B cell (primary cell): ENCODE measurements around the gene GLIPR2. TPM values are rescaled to one million over a fixed set of nuclear protein-coding genes. Genes with fewer than 3 reads are reported as not detected.

ENCODE experiments used
- ATAC-seq: fragments of 200-7000 bp; cut with Tn5 transposase; one replicate; pipeline ENCODE4 v1.10.0; 2021; ENCODE audit warnings: low read depth, mild to moderate bottlenecking, moderate number of reproducible peaks, moderate library complexity
- CTCF ChIA-PET: fragments of 350-600 bp; sonication (Branson Sonifier 250); formaldehyde crosslinking; loops from one replicate; lab custom pipeline; 2021; ENCODE audit warnings: antibody characterized with exemption, inconsistent platforms; lab: Charles Lee
- POLR2A ChIA-PET: fragments of 350-600 bp; sonication (Branson Sonifier 250); formaldehyde crosslinking; loops from one replicate; lab custom pipeline; 2021; ENCODE audit warnings: antibody characterized with exemption; lab: Charles Lee
- DNase-seq: peaks from one replicate; pipeline ENCODE4 v3.0.0; 2013
- H2AFZ ChIP-seq: 2 replicates; pipeline ENCODE4 v1.6.1; 2012; ENCODE audit warnings: mild to moderate bottlenecking, low read depth, low read length; ENCODE audit not compliant: insufficient read depth, poor library complexity, severe bottlenecking
- H3K27ac ChIP-seq, 2 donors: 1 replicate in 1 of 2; 2 replicates in 1 of 2; pipeline ENCODE4 v1.5.1; 2012 to 2013; ENCODE audit warnings: low read length in 2 of 2, mild to moderate bottlenecking in 2 of 2, moderate library complexity in 1 of 2
- H3K27me3 ChIP-seq, 4 experiments: fragments of 200-600 bp in 1 of 4; sonication (generic) in 1 of 4; replicated peaks in 1 of 4; 1 replicate in 2 of 4; 2 replicates in 2 of 4; pipeline versions ENCODE4 v1.6.1 to v1.7.0; 2013 to 2016; ENCODE audit warnings: low read length in 3 of 4, mild to moderate bottlenecking in 2 of 4, mixed read lengths in 1 of 4, moderate library complexity in 1 of 4; ENCODE audit not compliant: insufficient read depth in 4 of 4, control insufficient read depth in 3 of 4; ENCODE audit errors: control extremely low read depth in 1 of 4
- H3K36me3 ChIP-seq, 2 experiments: replicated peaks in 1 of 2; 1 replicate in 1 of 2; 2 replicates in 1 of 2; pipeline versions ENCODE4 v1.6.1 to v1.7.1; 2013; ENCODE audit warnings: low read length in 1 of 2; ENCODE audit not compliant: insufficient read depth in 2 of 2, control insufficient read depth in 1 of 2; ENCODE audit errors: control extremely low read depth in 1 of 2, extremely low read depth in 1 of 2
- H3K4me1 ChIP-seq, 2 donors: fragments of 200-600 bp in 1 of 2; sonication (generic) in 1 of 2; 1 replicate in 1 of 2; 2 replicates in 1 of 2; pipeline versions ENCODE4 v1.5.1 to v1.6.1; 2013 to 2017; ENCODE audit warnings: low read length in 2 of 2; ENCODE audit not compliant: control insufficient read depth in 2 of 2, insufficient read depth in 2 of 2
- H3K4me2 ChIP-seq: replicated peaks from 2 replicates; pipeline ENCODE3; 2012; ENCODE audit warnings: mild to moderate bottlenecking, low read depth, low read length; ENCODE audit not compliant: poor library complexity, severe bottlenecking
- H3K4me3 ChIP-seq, 5 experiments: fragments of 200-600 bp in 1 of 5; sonication (generic) in 1 of 5; 1 replicate in 3 of 5; 2 replicates in 2 of 5; pipeline versions ENCODE4 v1.5.1 to v1.7.0; 2011 to 2016; ENCODE audit warnings: low read length in 4 of 5, mild to moderate bottlenecking in 4 of 5, low read depth in 2 of 5, control low read depth in 1 of 5, moderate library complexity in 1 of 5; ENCODE audit not compliant: insufficient read depth in 1 of 5; ENCODE audit errors: control extremely low read depth in 1 of 5, extremely low read depth in 1 of 5
- H3K79me2 ChIP-seq: fragments of 200-600 bp; sonication (generic); one replicate; pipeline ENCODE4 v1.6.0; 2016; ENCODE audit warnings: low read length; ENCODE audit not compliant: control insufficient read depth, insufficient read depth
- H3K9ac ChIP-seq: fragments of 200-600 bp; sonication (generic); 2 replicates; pipeline ENCODE4 v1.6.1; 2017; ENCODE audit warnings: mild to moderate bottlenecking, low read length, moderate library complexity
- H3K9me3 ChIP-seq, 3 donors: one replicate each; pipeline versions ENCODE4 v1.6.1 to v1.7.1; 2013; ENCODE audit warnings: low read length in 2 of 3; ENCODE audit not compliant: control insufficient read depth in 2 of 3, insufficient read depth in 1 of 3; ENCODE audit errors: control extremely low read depth in 1 of 3
- H4K20me1 ChIP-seq: 2 replicates; pipeline ENCODE4 v1.6.0; 2012; ENCODE audit warnings: mild to moderate bottlenecking, low read length; ENCODE audit not compliant: insufficient read depth, control insufficient read depth, poor library complexity, severe bottlenecking
- H3K27ac Mint-ChIP-seq: one replicate; pipeline ENCODE4 v1.8.0; 2021; ENCODE audit warnings: mixed read lengths
- H3K27me3 Mint-ChIP-seq: one replicate; pipeline ENCODE4 v1.8.0; 2021; ENCODE audit warnings: mixed read lengths
- H3K4me1 Mint-ChIP-seq: one replicate; pipeline ENCODE4 v1.8.0; 2021; ENCODE audit warnings: mixed read lengths
- H3K4me3 Mint-ChIP-seq: one replicate; pipeline ENCODE4 v1.8.0; 2021; ENCODE audit warnings: mixed read lengths
- H3K9me3 Mint-ChIP-seq: one replicate; pipeline ENCODE4 v1.8.0; 2022; ENCODE audit warnings: mixed read lengths; ENCODE audit not compliant: insufficient read depth
- CTCF ChIP-seq: fragments of 200-600 bp; IDR thresholded peaks from one replicate; pipeline ENCODE4 v1.8.0; 2022; ENCODE audit warnings: antibody characterized with exemption, mild to moderate bottlenecking
- EZH2 ChIP-seq: IDR thresholded peaks from 2 replicates; pipeline ENCODE4 v1.6.1; 2012; ENCODE audit warnings: borderline replicate concordance, low read depth, mild to moderate bottlenecking, moderate library complexity, low read length; ENCODE audit not compliant: insufficient read depth, poor library complexity, severe bottlenecking
- WGBS: methylation state at CpG from one replicate; pipeline ENCODE4 v1.1.5; 2013; ENCODE audit warnings: missing lambda C conversion rate; ENCODE audit not compliant: insufficient coverage; 5-methylcytosine and 5-hydroxymethylcytosine counted together
- intact Hi-C: fragments of 100-400 bp; cut with micrococcal nuclease; formaldehyde crosslinking; loops from one replicate; pipeline ENCODE4 v1.10.0; 2022
- polyA plus RNA-seq: library from polyadenylated mRNA; depleted of rRNA; stranded (reverse); fragments of >200 nt; gene quantifications from 2 replicates; pipeline ENCODE4 v1.2.3, GENCODE V29; 2012
- total RNA-seq, 2 donors: library from RNA; stranded (reverse); fragments of 120-200 nt in 1 of 2; gene quantifications; 1 replicate in 1 of 2; 2 replicates in 1 of 2; pipeline versions ENCODE4 v1.2.3 to v1.2.4, GENCODE V29; 2013 to 2022

Gene GLIPR2
- total and polyA plus RNA-seq, 2 donors (not counting 1 experiment from before 2014, with no cell fraction given): 13.7 to 14.6 TPM

- peaks cover 42% of the 10 kb centered on the region for H4K20me1 ChIP-seq
- no peak for ATAC-seq
- H3K4me3 ChIP-seq: peak overlapping the region; percentile 66 to 96 (median 91)
- no peaks in the 10 kb centered on the region for H3K27me3 Mint-ChIP-seq
- ChIA-PET POLR2A (interaction anchor here (1.1 to 1.6 kb wide), 3 partner anchors 47 to 154 kb away, joined by 5 to 7 read pairs (median 6); partner anchors contain the start of genes GLIPR2 and RECK), CTCF (interaction anchor here (0.6 to 7.1 kb wide), 16 partner anchors 9 to 1111 kb away, joined by 3 to 44 read pairs (median 4); partner anchors contain the start of genes CCIN and FANCG)
- TF ChIP-seq EZH2: no peak
- no peak for TF ChIP-seq CTCF
- under 1% methylated on average over 18 of the region's 18 CpGs for WGBS
- peak overlapping the region; percentile 33 to 93 for H3K27ac ChIP-seq
- intact Hi-C loops: loop anchor here (2.0 to 5.0 kb wide), 6 partner anchors 54 to 459 kb away; partner anchors contain the start of genes CREB3, GLIPR2, RNF38 and TLN1
- no peak for DNase-seq
- peaks cover 0 to 11% of the 10 kb centered on the region in 2 experiments for H3K36me3 ChIP-seq
- no peaks in the 10 kb centered on the region for H3K9me3 Mint-ChIP-seq
- H3K4me1 Mint-ChIP-seq: peaks cover 53% of the 10 kb centered on the region
- peak overlapping the region; percentile 91 for H3K4me3 Mint-ChIP-seq
- H3K27me3 ChIP-seq: no peaks in the 10 kb centered on the region
- peak overlapping the region; percentile 91 for H3K4me2 ChIP-seq
- H2AFZ ChIP-seq: peak overlapping the region; percentile 83
- peak overlapping the region; percentile 86 for H3K27ac Mint-ChIP-seq
- H3K79me2 ChIP-seq: peaks cover 53% of the 10 kb centered on the region
- H3K9ac ChIP-seq: peak overlapping the region; percentile 89
- peaks cover 32 to 43% of the 10 kb centered on the region in 2 donors for H3K4me1 ChIP-seq
- H3K9me3 ChIP-seq: no peaks in the 10 kb centered on the region
Measured at GRCh38 chr9:36191290-36191645, 54.7 kb downstream of the GLIPR2 start.

- peaks cover 55% of the 10 kb centered on the region for H3K4me1 Mint-ChIP-seq
- Histone ChIP-seq H3K4me3 (peak overlapping the region; percentile 66 to 96 (median 91)), H3K9ac (peak overlapping the region; percentile 89), H2AFZ (peak overlapping the region; percentile 83), H3K27ac (peak overlapping the region in 1 of 2 donors; percentile 93), H3K4me2 (peak overlapping the region; percentile 91), H4K20me1 (peaks cover 46% of the 10 kb centered on the region), H3K9me3 (no peaks in the 10 kb centered on the region), H3K79me2 (peaks cover 57% of the 10 kb centered on the region), H3K27me3 (no peaks in the 10 kb centered on the region), H3K4me1 (peaks cover 32 to 43% of the 10 kb centered on the region in 2 donors), H3K36me3 (peaks cover 0 to 12% of the 10 kb centered on the region in 2 experiments)
- intact Hi-C loops: loop anchor here (2.0 to 5.0 kb wide), 6 partner anchors 55 to 459 kb away; partner anchors contain the start of genes CREB3, GLIPR2, RNF38 and TLN1
- ChIA-PET POLR2A (interaction anchor here (0.6 to 1.6 kb wide), 3 partner anchors 48 to 575 kb away, joined by 3 to 7 read pairs (median 6); partner anchors contain the start of gene GLIPR2), CTCF (interaction anchor here (0.6 to 7.1 kb wide), 6 partner anchors 11 to 1112 kb away, joined by 3 to 44 read pairs (median 3); partner anchors contain the start of genes CCIN and FANCG)
- DNase-seq (no peak), ATAC-seq (no peak)
- no peaks in the 10 kb centered on the region for H3K9me3 Mint-ChIP-seq
- WGBS: 5% methylated on average over 7 of the region's 7 CpGs
- H3K4me3 Mint-ChIP-seq: peak overlapping the region; percentile 91
- no peak for TF ChIP-seq CTCF
- no peak for TF ChIP-seq EZH2
- H3K27ac Mint-ChIP-seq: peak overlapping the region; percentile 86
- no peaks in the 10 kb centered on the region for H3K27me3 Mint-ChIP-seq
Measured at GRCh38 chr9:36191686-36192085, 55.2 kb downstream of the GLIPR2 start.
